Suppressor macrophage treated with lipopolysaccharide for 4 hours (primary cell): ENCODE measurements around the gene PIGC.

Experiments
- DNase-seq: peaks from one replicate; pipeline ENCODE4 v3.0.0-alpha.2; 2020

Gene PIGC

GRCh38 chr1:172397221-172397620, 46.6 kb downstream of the PIGC start:
- DNase-seq = peak; percentile 32

DNA sequence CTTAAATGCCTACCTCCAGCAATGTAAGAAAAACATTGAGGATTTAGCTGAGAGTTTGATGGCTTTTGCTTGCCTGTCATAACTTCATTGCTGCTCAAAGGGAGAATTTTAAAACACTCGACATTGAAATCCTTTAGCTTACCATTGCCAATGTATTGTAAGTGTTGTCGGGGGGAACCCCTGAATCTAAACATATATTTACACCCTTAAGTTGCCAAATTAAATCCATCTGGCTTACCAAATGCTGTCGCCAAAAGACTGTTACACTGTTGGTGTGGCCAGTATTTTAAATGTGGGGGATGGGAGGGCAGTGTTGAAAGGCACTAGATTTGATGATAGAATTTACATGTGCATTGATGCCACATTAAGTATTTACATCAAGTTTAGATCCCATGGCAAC, 48.3 kb downstream of the PIGC start:
- DNase-seq = no peak

DNA sequence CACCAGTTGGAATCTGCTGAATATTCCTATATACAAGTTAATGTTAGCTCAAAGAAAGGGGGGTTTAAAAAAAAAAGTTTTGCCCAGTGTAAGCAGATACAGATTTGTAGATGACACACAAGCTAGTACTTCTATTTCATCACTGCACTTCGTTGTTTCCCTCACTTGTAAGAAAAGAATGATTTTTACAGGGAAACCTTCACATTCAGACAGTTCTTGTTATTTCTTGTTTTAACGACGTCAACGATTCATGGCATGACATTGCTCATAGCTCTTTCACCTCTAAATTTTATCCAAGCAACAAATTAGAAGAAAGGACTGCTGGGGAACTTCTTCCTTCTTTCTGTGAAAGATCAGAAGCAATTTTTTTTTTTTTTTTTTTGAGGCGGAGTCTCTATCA, 49.1 kb downstream of the PIGC start:
- peak; percentile 10 for DNase-seq

DNA sequence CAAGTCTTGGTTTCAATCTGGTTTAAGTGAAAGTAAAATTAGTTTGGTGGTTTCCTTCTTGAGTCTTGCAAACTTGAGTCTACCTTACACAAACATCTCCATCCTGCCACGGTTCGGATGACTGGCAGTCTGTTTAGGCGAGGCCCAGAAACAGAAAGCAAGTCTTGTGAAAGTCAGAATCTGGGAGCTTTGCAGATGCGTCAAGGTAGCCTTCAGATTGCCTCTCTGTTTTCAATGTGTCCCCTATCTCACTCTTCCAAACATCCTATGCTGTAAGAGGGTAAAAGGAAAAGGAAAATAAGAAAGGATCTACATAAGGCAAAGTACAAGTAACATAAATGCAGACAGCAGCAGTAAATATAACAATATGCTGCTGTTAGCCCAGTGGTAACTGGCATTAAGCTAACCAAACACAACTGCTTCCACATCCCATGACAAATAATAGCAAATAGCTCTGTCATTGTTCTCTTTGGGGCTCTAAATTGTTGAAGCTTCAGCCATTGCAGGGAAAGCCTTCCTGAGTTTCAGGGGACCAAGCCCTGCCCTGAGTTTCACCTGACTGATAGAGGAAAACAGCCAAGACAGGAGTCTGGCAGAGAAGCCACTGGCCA, 49.6 kb downstream of the PIGC start:
- DNase-seq = peak; percentile 89

- peak; percentile 86 for DNase-seq
Measured at GRCh38 chr1:172393354-172393753, 50.5 kb downstream of the PIGC start.

DNA sequence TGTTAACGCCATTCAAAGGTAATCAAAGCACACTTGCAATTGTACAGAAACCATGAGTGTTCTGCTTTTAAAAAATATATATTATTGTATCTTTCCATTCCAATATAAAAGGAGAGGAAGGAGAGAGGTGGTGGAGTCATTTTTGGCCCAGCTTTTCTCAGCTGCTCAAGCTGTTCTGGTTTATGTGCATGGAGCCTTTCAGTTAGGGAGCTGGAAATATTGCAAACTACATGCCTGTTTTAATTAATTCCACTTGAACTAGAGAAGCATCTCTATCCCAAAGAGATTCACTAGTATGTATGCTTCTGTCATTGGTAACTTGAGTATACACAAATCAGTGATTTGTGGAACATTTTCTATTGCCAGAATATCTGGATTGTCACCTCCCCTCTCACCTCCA, 51.9 kb downstream of the PIGC start:
- no peak for DNase-seq
